ENCODE measurements around the gene RAD51B.

Gene RAD51B

GRCh38 chr14:67889455-67889854, 69.9 kb downstream of the RAD51B start:
- Histone ChIP-seq H3K4me1 (ENCODE audit: low read length) (no peaks in the 10 kb centered on the region), H3K9me3 (replicated peaks; ENCODE audit: insufficient read depth, low read length) (no peaks in the 10 kb centered on the region), H2AFZ (ENCODE audit: low read length) (no peak overlapping the region), H3K79me2 (ENCODE audit: low read length) (no peaks in the 10 kb centered on the region), H4K20me1 (ENCODE audit: insufficient read depth, low read length) (no peaks in the 10 kb centered on the region), H3K27ac (ENCODE audit: low read length) (no peak overlapping the region), H3K4me2 (ENCODE audit: low read depth, low read length) (no peak overlapping the region), H3K9ac (ENCODE audit: low read length) (no peak overlapping the region), H3K9me2 (replicated peaks; ENCODE audit: insufficient read depth, low read length) (no peaks in the 10 kb centered on the region), H3K27me3 (replicated peaks; ENCODE audit: insufficient read depth, low read length) (no peaks in the 10 kb centered on the region), H3F3A (ENCODE audit: insufficient read depth, low read length) (no peaks in the 10 kb centered on the region), H3K4me3 (ENCODE audit: low read length) (no peak overlapping the region), H3K36me3 (replicated peaks; ENCODE audit: insufficient read depth, low read length) (no peaks in the 10 kb centered on the region)
- DNase-seq, result no peak
- TF ChIP-seq EZH2 (optimal IDR thresholded peaks at IDR 0.05; ENCODE audit: low read depth, low read length) (no peak), CTCF (IDR thresholded peaks at IDR 0.05; ENCODE audit: low read length) (no peak), EZH2phosphoT487 (IDR thresholded peaks at IDR 0.05; ENCODE audit: low read length) (no peak)

GRCh38 chr14:67892466-67893100, 73.0 kb downstream of the RAD51B start:
- H3K9me3 ChIP-seq (replicated peaks; ENCODE audit: insufficient read depth, low read length), result no peaks in the 10 kb centered on the region
- H2AFZ ChIP-seq (ENCODE audit: low read length), result no peak overlapping the region
- no peak overlapping the region for H3K4me3 ChIP-seq (ENCODE audit: low read length)
- no peak overlapping the region for H3K27ac ChIP-seq (ENCODE audit: low read length)
- no peaks in the 10 kb centered on the region for H3K4me1 ChIP-seq (ENCODE audit: low read length)
- no peak for DNase-seq
- H3K9me2 ChIP-seq (replicated peaks; ENCODE audit: insufficient read depth, low read length), result no peaks in the 10 kb centered on the region
- no peaks in the 10 kb centered on the region for H3K27me3 ChIP-seq (replicated peaks; ENCODE audit: insufficient read depth, low read length)
- H4K20me1 ChIP-seq (ENCODE audit: insufficient read depth, low read length), result no peaks in the 10 kb centered on the region
- H3K36me3 ChIP-seq (replicated peaks; ENCODE audit: insufficient read depth, low read length), result no peaks in the 10 kb centered on the region
- no peak overlapping the region for H3K9ac ChIP-seq (ENCODE audit: low read length)
- no peaks in the 10 kb centered on the region for H3F3A ChIP-seq (ENCODE audit: insufficient read depth, low read length)
- no peaks in the 10 kb centered on the region for H3K79me2 ChIP-seq (ENCODE audit: low read length)
- TF ChIP-seq CTCF (IDR thresholded peaks at IDR 0.05; ENCODE audit: low read length) (no peak), EZH2 (optimal IDR thresholded peaks at IDR 0.05; ENCODE audit: low read depth, low read length) (no peak), EZH2phosphoT487 (IDR thresholded peaks at IDR 0.05; ENCODE audit: low read length) (no peak)
- no peak overlapping the region for H3K4me2 ChIP-seq (ENCODE audit: low read depth, low read length)

DNA sequence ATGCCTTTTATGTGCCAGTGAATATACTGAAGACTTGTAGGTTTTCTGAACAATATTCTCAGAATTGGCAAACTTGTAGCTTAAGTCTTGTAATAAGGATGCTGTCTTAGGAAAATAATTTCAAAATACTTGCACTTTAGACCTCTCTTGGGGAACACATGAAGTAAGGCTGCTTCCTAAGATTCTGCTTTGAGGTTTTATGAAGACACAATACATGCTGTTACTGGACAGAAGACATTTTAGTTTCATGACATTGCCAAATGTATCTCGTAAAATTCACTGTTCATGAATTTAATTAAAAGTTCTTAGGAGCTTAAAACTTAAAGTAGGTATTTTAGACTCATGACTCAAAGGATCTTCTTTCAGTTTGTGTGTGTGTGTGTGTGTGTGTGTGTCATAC, 80.7 kb downstream of the RAD51B start:
- no peak for DNase-seq
- no peak overlapping the region for H2AFZ ChIP-seq (ENCODE audit: low read length)
- H3K4me1 ChIP-seq (ENCODE audit: low read length), result no peaks in the 10 kb centered on the region
- H3F3A ChIP-seq (ENCODE audit: insufficient read depth, low read length), result no peaks in the 10 kb centered on the region
- no peak overlapping the region for H3K4me3 ChIP-seq (ENCODE audit: low read length)
- H3K27me3 ChIP-seq (replicated peaks; ENCODE audit: insufficient read depth, low read length), result no peaks in the 10 kb centered on the region
- H3K9me3 ChIP-seq (replicated peaks; ENCODE audit: insufficient read depth, low read length), result no peaks in the 10 kb centered on the region
- H4K20me1 ChIP-seq (ENCODE audit: insufficient read depth, low read length), result no peaks in the 10 kb centered on the region
- no peaks in the 10 kb centered on the region for H3K79me2 ChIP-seq (ENCODE audit: low read length)
- H3K9ac ChIP-seq (ENCODE audit: low read length), result no peak overlapping the region
- H3K9me2 ChIP-seq (replicated peaks; ENCODE audit: insufficient read depth, low read length), result no peaks in the 10 kb centered on the region
- H3K27ac ChIP-seq (ENCODE audit: low read length), result no peak overlapping the region
- TF ChIP-seq EZH2 (optimal IDR thresholded peaks at IDR 0.05; ENCODE audit: low read depth, low read length) (no peak), CTCF (IDR thresholded peaks at IDR 0.05; ENCODE audit: low read length) (no peak), EZH2phosphoT487 (IDR thresholded peaks at IDR 0.05; ENCODE audit: low read length) (no peak)
- no peaks in the 10 kb centered on the region for H3K36me3 ChIP-seq (replicated peaks; ENCODE audit: insufficient read depth, low read length)
- H3K4me2 ChIP-seq (ENCODE audit: low read depth, low read length), result no peak overlapping the region
